Mesothelial cell of epicardium (in vitro differentiated cells): ENCODE measurements around the gene AREL1. TPM values are rescaled to one million over a fixed set of nuclear protein-coding genes. Genes with fewer than 3 reads are reported as not detected.
A peak's percentile ranks its signal among the peaks of the same experiment; 100 is the strongest.

Source experiments
- DNase-seq, 2 experiments: peaks; one replicate each; pipeline ENCODE4 v3.0.0; 2021; ENCODE audit warnings: low spot score in 2 of 2; ENCODE audit not compliant: unreplicated experiment in 2 of 2
- H3K27ac Mint-ChIP-seq: 2 replicates; pipeline ENCODE4 v1.8.0; 2021; ENCODE audit warnings: mixed read lengths
- H3K27me3 Mint-ChIP-seq: 2 replicates; pipeline ENCODE4 v1.8.0; 2021; ENCODE audit warnings: low read depth, mixed read lengths
- H3K36me3 Mint-ChIP-seq: 2 replicates; pipeline ENCODE4 v1.8.0; 2021; ENCODE audit warnings: mixed read lengths
- H3K4me1 Mint-ChIP-seq: 2 replicates; pipeline ENCODE4 v1.8.0; 2021; ENCODE audit warnings: mixed read lengths
- H3K4me3 Mint-ChIP-seq: 2 replicates; pipeline ENCODE4 v1.8.0; 2021; ENCODE audit warnings: mild to moderate bottlenecking, moderate library complexity, mixed read lengths
- H3K9me3 Mint-ChIP-seq: 2 replicates; pipeline ENCODE4 v1.8.0; 2021; ENCODE audit warnings: mixed read lengths
- total RNA-seq: library from RNA; stranded (reverse); gene quantifications from 3 replicates; pipeline ENCODE4 v1.2.1, GENCODE V29; 2021
- TF ChIP-seq, protein P1 (sequence below): fragments of 200-600 bp; sonication (generic); IDR thresholded peaks from one replicate; pipeline ENCODE4 v1.5.0; 2021; ENCODE audit warnings: antibody characterized with exemption; ENCODE audit not compliant: unreplicated experiment

The AREL1 gene
- total RNA-seq, 1 donor from 2014 or later, result 55.5 TPM

DNA sequence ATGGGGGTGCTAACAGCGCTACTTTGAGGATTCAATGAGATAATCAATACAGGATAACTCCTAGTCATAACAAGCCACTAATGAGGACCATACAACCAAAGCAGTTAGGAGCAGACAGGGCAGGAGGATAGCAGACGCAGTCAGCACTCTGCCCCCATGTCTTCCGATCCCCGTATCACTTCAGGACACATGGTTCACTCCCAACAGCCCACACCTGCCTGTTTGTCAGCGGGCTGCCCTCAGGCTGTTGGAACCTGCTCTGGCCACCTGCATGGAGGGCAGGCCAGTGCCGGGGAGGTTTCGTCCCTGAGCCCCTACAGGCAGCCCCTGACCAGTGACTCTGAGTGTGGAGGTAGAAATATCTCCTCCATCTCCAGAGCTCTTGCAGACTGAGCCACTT, 63.7 kb downstream of the AREL1 start:
- peak overlapping the region; percentile 5 for H3K27ac Mint-ChIP-seq

DNA sequence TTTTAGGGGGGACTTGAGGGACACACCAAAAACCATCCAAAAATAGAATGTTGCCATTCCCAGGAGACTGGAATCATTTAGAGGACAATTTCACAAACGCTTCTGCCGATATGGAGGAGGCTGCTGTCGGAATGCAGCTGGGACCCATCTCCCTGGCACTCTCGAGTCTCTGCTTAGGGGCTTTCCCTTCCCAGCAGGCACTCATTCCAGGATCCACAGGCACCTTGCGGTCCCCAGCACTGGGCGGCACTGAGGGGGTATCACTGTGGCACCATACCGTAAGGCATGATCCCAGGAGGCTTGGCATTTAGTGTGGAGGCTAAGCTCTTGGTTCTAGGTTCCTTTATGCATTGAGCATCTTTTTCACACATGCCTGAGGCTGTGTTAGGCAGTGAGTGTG, 64.3 kb downstream of the AREL1 start:
- no peak for DNase-seq
- Mint-ChIP-seq H3K27me3 (no peaks in the 10 kb centered on the region), H3K27ac (no peak overlapping the region), H3K36me3 (no peaks in the 10 kb centered on the region), H3K4me3 (no peak overlapping the region), H3K4me1 (peaks cover 26% of the 10 kb centered on the region), H3K9me3 (no peaks in the 10 kb centered on the region)
- TF ChIP-seq, protein P1, sequence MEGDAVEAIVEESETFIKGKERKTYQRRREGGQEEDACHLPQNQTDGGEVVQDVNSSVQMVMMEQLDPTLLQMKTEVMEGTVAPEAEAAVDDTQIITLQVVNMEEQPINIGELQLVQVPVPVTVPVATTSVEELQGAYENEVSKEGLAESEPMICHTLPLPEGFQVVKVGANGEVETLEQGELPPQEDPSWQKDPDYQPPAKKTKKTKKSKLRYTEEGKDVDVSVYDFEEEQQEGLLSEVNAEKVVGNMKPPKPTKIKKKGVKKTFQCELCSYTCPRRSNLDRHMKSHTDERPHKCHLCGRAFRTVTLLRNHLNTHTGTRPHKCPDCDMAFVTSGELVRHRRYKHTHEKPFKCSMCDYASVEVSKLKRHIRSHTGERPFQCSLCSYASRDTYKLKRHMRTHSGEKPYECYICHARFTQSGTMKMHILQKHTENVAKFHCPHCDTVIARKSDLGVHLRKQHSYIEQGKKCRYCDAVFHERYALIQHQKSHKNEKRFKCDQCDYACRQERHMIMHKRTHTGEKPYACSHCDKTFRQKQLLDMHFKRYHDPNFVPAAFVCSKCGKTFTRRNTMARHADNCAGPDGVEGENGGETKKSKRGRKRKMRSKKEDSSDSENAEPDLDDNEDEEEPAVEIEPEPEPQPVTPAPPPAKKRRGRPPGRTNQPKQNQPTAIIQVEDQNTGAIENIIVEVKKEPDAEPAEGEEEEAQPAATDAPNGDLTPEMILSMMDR, result no peak

More for the DNA sequence above, 63.7 kb downstream of the AREL1 start:
- no peaks in the 10 kb centered on the region for H3K27me3 Mint-ChIP-seq
- peaks cover 26% of the 10 kb centered on the region for H3K4me1 Mint-ChIP-seq
- no peaks in the 10 kb centered on the region for H3K9me3 Mint-ChIP-seq
- no peak for DNase-seq
- H3K4me3 Mint-ChIP-seq, result no peak overlapping the region
- no peaks in the 10 kb centered on the region for H3K36me3 Mint-ChIP-seq
- TF ChIP-seq, protein P1, result no peak

GRCh38 chr14:74647678-74648461, 65.0 kb downstream of the AREL1 start:
- Mint-ChIP-seq H3K4me1 (peaks cover 26% of the 10 kb centered on the region), H3K27me3 (no peaks in the 10 kb centered on the region), H3K4me3 (no peak overlapping the region), H3K36me3 (no peaks in the 10 kb centered on the region), H3K9me3 (no peaks in the 10 kb centered on the region), H3K27ac (peak overlapping the region; percentile 53)
- TF ChIP-seq, protein P1, result no peak
- DNase-seq, result no peak

DNA sequence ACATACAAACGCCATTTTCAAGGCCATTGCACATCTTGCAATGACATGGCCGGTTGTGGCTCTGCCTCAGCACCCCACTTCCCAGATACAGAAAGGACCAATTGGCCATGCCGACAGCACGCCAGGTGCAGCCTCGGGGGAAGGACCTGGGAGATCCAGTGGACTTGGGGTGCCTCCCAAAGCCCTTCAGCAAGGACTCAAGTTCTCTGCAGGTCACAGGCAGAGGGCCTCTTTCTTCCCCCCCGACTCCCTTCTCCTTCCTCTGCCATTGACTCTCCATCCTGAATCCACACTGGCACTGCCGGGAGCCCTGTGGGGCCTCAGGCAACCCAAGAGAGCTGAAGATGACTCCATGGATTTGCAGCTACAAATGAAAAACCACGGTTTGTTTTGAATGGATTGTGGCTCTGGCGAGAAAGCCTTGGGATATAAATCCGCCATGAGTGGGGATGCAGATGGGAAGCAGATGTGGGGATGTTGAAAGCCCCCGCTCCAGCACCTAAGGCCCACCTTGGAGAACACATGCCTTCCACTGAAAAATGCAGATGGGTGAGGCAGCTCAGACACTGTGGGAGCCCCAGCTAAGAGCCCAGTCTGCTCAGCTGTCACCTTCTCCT, 65.7 kb downstream of the AREL1 start:
- no peak for DNase-seq
- Mint-ChIP-seq H3K27me3 (peaks cover 1% of the 10 kb centered on the region), H3K4me1 (peaks cover 26% of the 10 kb centered on the region), H3K27ac (no peak overlapping the region), H3K4me3 (no peak overlapping the region), H3K9me3 (no peaks in the 10 kb centered on the region), H3K36me3 (no peaks in the 10 kb centered on the region)
- TF ChIP-seq, protein P1, result no peak

DNA sequence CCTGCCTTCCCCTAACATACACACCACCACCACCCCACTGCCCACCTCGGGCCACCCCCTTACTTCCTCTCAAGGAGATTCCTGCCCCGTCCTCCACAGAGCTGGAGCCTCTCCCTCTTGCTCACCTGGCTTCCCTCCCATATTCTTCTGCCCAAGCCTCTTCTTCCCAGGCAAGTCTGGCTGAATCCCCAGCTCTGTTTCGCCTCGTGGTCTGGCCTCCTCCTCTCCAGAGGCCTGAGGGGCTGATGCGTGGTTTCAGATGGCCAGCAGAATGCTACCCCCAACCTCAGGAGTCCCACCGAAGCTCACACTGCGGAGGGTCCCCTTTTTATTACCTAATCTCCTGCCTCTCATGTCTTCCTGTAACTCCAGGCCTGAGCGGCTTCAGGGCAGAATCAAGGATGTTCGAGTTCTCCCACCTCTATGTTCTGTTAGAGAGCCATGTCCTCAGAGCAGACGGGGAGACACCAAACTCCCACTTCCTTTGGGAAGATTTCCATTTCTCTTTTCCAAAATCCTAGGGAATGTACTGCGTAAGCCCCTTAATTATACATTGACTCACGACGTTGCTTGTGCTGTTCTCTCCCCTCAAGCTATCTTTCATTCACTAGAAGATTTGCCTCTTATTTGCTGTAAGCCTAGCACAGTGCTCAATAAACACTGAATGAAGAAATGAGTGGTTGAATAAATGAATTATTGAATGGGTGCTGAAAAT, 67.0 kb downstream of the AREL1 start:
- TF ChIP-seq, protein P1, result no peak
- H3K4me3 Mint-ChIP-seq, result no peak overlapping the region
- H3K9me3 Mint-ChIP-seq, result no peaks in the 10 kb centered on the region
- H3K36me3 Mint-ChIP-seq, result no peaks in the 10 kb centered on the region
- H3K4me1 Mint-ChIP-seq, result peaks cover 26% of the 10 kb centered on the region
- no peak overlapping the region for H3K27ac Mint-ChIP-seq
- H3K27me3 Mint-ChIP-seq, result peaks cover 1% of the 10 kb centered on the region
- no peak for DNase-seq
